Colonic mucosa (tissue), 4 donors: ENCODE data around the gene SELENOT. TPM values are rescaled to one million over a fixed set of nuclear protein-coding genes. Genes with fewer than 3 reads are reported as not detected.

ENCODE experiments used
- DNase-seq: peaks from one replicate; pipeline ENCODE4 v3.0.0-alpha.2; 2020
- H3K27ac ChIP-seq: fragments of 200-600 bp; one replicate; pipeline ENCODE4 v1.8.0; 2021
- H3K27me3 ChIP-seq: fragments of 200-600 bp; one replicate; pipeline ENCODE4 v1.8.0; 2021
- H3K36me3 ChIP-seq: fragments of 200-600 bp; one replicate; pipeline ENCODE4 v1.8.0; 2021
- H3K4me1 ChIP-seq: fragments of 200-600 bp; one replicate; pipeline ENCODE4 v1.8.0; 2021; ENCODE audit warnings: mild to moderate bottlenecking
- H3K4me3 ChIP-seq: fragments of 200-600 bp; one replicate; pipeline ENCODE4 v1.8.0; 2021
- H3K9ac ChIP-seq, 2 donors: one replicate each; pipeline ENCODE4 v1.7.0; 2013; ENCODE audit warnings: control low read depth in 2 of 2, low read depth in 2 of 2, low read length in 2 of 2
- H3K9me3 ChIP-seq: fragments of 200-600 bp; one replicate; pipeline ENCODE4 v1.8.0; 2021
- intact Hi-C: fragments of 100-400 bp; cut with DNase I; formaldehyde crosslinking; loops from one replicate; pipeline ENCODE4 v1.14.1; 2022
- total RNA-seq, 2 donors: library from RNA; stranded (reverse); fragmentation: NEBNext Ultra II Directional in 1 of 2; extraction: Animal tissue kit (Norgen Biotek cat#: 25700) in 1 of 2; gene quantifications; one replicate each; pipeline ENCODE4 v1.2.1, GENCODE V29; 2021
- TF ChIP-seq, protein P1 (sequence below): fragments of 200-600 bp; IDR thresholded peaks from one replicate; pipeline ENCODE4 v1.8.0; 2022; ENCODE audit warnings: antibody characterized with exemption, mild to moderate bottlenecking
- donor health status: healthy.
- donor health status: DM: no; HTN: no; CAD: no.
- donor health status: DM: no; HTN: no; CAD: no.

SELENOT gene
- total RNA-seq, 2 donors from 2014 or later: 114 to 117 TPM

DNA sequence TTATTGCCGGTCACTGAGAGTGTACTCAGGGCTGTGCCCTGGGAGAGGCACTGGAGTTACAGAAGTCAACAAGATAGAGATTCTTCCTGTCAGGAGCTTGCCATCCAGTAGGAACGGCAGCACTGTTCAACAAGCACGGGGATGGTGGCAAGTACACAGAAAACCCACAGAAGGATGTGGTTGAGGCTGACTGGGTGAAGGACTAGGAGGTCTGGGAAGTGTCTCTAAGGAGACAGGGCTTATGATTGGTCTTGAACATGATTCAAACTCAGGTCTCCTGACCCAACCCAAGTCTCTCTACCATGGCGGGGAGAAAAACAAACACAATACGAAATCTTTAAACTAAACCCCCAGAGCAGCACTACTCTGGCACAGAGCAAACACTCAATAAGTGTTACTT lies 63.0 kb downstream of the SELENOT start:
- DNase-seq: no peak
- Histone ChIP-seq H3K4me3 (no peak overlapping the region), H3K27ac (no peak overlapping the region), H3K27me3 (no peaks in the 10 kb centered on the region), H3K9ac (no peak overlapping the region), H3K36me3 (no peaks in the 10 kb centered on the region), H3K4me1 (no peaks in the 10 kb centered on the region), H3K9me3 (no peaks in the 10 kb centered on the region)
- intact Hi-C loops: no loop called here
- TF ChIP-seq, protein P1, sequence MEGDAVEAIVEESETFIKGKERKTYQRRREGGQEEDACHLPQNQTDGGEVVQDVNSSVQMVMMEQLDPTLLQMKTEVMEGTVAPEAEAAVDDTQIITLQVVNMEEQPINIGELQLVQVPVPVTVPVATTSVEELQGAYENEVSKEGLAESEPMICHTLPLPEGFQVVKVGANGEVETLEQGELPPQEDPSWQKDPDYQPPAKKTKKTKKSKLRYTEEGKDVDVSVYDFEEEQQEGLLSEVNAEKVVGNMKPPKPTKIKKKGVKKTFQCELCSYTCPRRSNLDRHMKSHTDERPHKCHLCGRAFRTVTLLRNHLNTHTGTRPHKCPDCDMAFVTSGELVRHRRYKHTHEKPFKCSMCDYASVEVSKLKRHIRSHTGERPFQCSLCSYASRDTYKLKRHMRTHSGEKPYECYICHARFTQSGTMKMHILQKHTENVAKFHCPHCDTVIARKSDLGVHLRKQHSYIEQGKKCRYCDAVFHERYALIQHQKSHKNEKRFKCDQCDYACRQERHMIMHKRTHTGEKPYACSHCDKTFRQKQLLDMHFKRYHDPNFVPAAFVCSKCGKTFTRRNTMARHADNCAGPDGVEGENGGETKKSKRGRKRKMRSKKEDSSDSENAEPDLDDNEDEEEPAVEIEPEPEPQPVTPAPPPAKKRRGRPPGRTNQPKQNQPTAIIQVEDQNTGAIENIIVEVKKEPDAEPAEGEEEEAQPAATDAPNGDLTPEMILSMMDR: no peak

DNA sequence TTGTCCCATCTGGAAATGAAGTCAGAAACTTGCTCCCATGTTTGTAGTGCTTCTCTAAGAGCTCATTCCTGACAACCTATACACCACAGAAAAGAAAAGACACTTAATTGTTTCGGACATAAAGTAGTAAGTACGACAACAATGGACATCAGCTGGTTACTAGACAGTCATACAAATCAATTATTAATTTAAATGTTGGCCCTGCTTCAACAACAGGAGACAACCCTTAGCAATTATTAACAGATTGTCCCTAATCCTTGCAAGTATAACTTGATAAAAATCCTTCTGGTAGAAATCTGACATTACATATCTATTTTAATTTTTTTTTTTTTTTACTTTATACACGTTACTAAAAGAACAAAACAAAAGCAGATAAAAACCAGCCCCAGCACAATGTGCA lies 70.8 kb downstream of the SELENOT start:
- Histone ChIP-seq H3K9me3 (no peaks in the 10 kb centered on the region), H3K4me1 (no peaks in the 10 kb centered on the region), H3K4me3 (no peak overlapping the region), H3K27ac (no peak overlapping the region), H3K27me3 (no peaks in the 10 kb centered on the region), H3K36me3 (no peaks in the 10 kb centered on the region), H3K9ac (no peak overlapping the region)
- intact Hi-C loops: no loop called here
- no peak for DNase-seq
- TF ChIP-seq, protein P1: no peak

DNA sequence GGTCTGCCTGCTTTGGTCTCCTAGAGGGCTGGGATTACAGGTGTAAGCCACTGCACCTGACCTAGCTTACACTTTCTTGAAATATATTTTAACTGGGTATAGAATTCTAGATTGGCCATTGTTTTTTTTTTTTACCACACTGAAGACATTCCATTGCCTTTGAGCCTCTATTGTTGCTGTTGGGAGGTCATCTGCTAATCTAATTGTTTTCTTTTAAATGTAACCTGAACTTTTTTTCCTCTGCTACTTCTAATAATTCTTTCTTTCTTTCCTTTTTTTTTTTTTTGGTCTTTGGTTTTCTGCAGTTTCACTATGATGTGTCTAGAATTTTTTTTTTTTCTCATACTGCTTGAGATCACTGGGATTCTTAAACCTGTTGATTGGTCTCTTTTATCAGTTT lies 72.5 kb downstream of the SELENOT start:
- no peak overlapping the region for H3K4me3 ChIP-seq
- H3K9ac ChIP-seq: no peak overlapping the region
- no peaks in the 10 kb centered on the region for H3K27me3 ChIP-seq
- DNase-seq: no peak
- no peaks in the 10 kb centered on the region for H3K9me3 ChIP-seq
- intact Hi-C loops: no loop called here
- H3K36me3 ChIP-seq: no peaks in the 10 kb centered on the region
- no peaks in the 10 kb centered on the region for H3K4me1 ChIP-seq
- TF ChIP-seq, protein P1: no peak
- H3K27ac ChIP-seq: no peak overlapping the region

Other genes starting within 250 kb of the SELENOT start
- 10 to 100 TPM; 16.7 to 31.7 TPM for gene TSC22D2, start 195.0 kb upstream of the SELENOT start, total RNA-seq
- gene SERP1, start 56.8 kb upstream of the SELENOT start, total RNA-seq: 100 to 1,000 TPM; 113 to 153 TPM
- 10 to 100 TPM; 77.2 to 81.9 TPM for gene EIF2A, start 56.5 kb upstream of the SELENOT start, total RNA-seq
- gene ERICH6, start 100.6 kb downstream of the SELENOT start, total RNA-seq: not detected
- gene SIAH2, start 159.8 kb downstream of the SELENOT start, total RNA-seq: 10 to 100 TPM; 27.9 to 33.8 TPM